Central memory CD4-positive, alpha-beta T cell (primary cell): Measurements from ENCODE around the gene MPV17L2.
"Not testable (repeated sequence)": the region's sequence is repeated elsewhere in the genome, so short reads cannot be mapped to it uniquely, and the experiment has no call there.

Experiments used
- DNase-seq: peaks from one replicate; pipeline ENCODE4 v3.0.0; 2022
- total RNA-seq, 3 experiments: gene quantifications; one replicate each; lab custom pipeline; 2026; lab: John Stamatoyannopoulos, UW

The MPV17L2 gene
- total RNA-seq: 7.5 to 30.6 (median 7.6) reads per million in 3 experiments

GRCh38 chr19:18192673-18193387 lies at the start of gene MPV17L2:
Gene MPV17L2 (plus strand): TSS chr19:18193218. CDS start chr19:18193282, 64 bp downstream.
- peak; percentile 100 for DNase-seq

DNA sequence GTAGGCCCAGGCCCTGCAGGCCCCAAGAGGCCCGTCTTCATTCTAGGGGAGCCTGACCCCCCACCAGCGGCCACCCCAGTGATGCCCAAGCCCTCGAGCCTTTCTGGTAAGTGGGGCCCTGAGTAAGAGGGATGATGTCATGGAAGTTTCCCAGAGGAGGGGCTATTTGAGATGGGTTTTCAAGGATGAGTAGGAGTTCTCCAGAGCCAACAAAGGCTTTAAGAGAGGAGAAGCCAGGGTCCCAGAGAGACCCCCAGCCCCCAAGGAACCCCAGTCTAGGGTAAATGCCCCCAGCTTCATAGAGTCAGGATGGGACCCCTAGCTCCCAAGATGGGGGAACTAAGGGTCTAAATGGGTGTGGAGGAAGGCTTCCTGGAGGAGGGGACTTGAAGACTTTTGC lies 49.1 kb upstream of the MPV17L2 start:
- no peak for DNase-seq

- DNase-seq: no peak
Measured at GRCh38 chr19:18144361-18144760, 48.7 kb upstream of the MPV17L2 start.

DNA sequence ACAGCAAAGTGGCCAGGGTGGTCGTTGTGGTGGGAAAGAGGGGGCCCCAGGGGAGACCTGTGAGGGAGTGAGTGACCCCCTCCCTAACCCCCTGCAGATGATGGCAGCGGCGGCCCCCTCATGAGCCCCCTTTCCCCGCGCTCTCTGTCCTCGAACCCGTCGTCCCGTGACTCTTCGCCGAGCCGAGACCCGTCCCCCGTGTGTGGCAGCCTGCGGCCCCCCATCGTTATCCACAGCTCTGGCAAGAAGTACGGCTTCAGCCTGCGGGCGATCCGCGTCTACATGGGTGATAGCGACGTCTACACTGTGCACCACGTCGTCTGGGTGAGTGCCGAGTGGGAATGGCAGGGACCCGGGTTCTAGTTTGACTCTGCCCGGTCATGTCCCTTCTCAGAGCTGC lies 48.1 kb upstream of the MPV17L2 start:
- DNase-seq: no peak

GRCh38 chr19:18145391-18145999 lies 47.5 kb upstream of the MPV17L2 start:
- no peak for DNase-seq

DNA sequence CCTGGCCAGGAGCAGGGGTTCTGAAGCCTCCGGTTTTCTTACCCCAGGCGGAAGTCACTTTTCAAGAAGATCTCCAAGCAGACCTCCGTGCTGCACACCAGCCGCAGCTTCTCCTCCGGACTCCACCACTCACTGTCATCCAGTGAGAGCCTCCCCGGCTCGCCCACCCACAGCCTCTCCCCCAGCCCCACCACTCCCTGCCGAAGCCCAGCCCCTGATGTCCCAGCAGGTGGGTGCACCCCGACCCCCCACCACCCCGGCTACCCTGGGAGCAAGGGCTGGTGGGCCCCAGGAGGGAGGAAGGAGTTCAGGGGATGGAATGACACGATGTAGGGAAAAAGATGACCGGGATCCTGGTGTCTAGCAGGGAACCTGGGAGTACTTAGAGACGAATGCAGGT lies 45.6 kb upstream of the MPV17L2 start:
- no peak for DNase-seq

DNA sequence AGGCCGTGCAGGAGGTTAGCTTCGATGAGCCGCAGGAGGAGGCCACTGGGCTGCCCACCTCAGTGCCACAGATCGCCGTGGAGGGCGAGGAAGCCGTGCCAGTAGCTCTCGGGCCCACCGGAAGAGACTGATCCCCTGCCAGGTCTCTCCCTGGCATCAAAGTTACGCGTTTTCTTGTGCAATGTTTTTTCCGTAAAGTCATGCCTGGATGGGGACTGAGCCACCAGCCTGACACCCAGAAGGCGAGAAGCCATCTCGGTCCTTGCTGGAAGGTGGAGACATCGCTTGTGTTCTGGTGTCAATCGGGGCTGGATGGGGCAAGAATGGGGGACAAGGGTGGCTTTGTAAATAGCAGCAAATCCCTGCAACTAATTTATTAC lies 43.4 kb upstream of the MPV17L2 start:
- DNase-seq: no peak

GRCh38 chr19:18150776-18151624 lies 42.0 kb upstream of the MPV17L2 start:
- no peak for DNase-seq

DNA sequence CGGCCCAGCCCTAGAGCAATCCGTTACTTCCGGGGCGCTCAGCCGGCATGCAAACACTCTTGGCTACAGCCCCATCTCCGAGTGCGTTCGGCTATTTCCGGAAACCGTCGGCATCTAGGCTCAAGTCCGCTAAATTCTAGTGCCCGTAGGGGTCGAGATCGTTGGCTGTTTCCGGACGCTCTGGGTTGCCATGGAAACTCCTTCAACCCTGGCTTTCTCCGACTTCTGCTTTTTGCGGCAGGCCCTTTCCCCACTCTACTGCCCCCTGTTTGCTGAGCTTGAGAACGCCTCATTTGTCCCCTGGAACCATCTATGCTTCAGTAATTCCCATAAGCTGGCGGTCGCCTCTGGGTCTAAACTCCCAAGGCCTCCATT lies 40.6 kb upstream of the MPV17L2 start:
- DNase-seq: peak; percentile 96

- peak; percentile 100 for DNase-seq
Measured at GRCh38 chr19:18152817-18153555, 40.0 kb upstream of the MPV17L2 start, which contains the start of gene PIK3R2. Gene PIK3R2 (plus strand): TSS chr19:18153163. CDS start chr19:18155880, 2,717 bp downstream.

DNA sequence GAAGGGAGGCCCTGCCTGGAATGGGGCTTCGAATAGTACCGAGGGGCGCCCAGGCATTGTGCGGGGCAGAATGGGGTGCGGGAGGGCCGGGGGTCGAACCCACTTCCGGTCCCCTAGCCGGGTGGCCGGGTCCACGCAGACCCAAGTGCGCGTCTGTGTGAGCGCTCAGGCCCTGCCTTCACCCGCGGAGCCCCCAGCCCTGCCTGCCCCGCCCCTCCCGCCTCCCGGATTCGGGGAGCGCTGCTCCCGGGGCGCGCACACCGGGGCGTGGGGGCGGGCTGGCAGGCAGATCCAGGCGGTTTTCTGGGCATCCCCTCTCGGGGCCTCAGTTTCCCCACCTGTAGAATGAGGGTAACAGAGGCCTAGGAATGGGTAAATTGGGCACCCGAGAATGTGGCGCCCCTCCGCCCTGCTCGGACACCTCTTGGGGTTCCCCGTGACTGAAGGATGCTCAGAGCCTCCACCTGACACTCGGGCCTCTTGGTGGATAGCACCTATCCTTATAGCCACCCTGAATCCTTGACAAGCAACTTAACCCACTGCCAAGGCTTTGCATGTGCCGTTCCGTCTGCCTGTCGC lies 39.4 kb upstream of the MPV17L2 start:
- no peak for DNase-seq

DNA sequence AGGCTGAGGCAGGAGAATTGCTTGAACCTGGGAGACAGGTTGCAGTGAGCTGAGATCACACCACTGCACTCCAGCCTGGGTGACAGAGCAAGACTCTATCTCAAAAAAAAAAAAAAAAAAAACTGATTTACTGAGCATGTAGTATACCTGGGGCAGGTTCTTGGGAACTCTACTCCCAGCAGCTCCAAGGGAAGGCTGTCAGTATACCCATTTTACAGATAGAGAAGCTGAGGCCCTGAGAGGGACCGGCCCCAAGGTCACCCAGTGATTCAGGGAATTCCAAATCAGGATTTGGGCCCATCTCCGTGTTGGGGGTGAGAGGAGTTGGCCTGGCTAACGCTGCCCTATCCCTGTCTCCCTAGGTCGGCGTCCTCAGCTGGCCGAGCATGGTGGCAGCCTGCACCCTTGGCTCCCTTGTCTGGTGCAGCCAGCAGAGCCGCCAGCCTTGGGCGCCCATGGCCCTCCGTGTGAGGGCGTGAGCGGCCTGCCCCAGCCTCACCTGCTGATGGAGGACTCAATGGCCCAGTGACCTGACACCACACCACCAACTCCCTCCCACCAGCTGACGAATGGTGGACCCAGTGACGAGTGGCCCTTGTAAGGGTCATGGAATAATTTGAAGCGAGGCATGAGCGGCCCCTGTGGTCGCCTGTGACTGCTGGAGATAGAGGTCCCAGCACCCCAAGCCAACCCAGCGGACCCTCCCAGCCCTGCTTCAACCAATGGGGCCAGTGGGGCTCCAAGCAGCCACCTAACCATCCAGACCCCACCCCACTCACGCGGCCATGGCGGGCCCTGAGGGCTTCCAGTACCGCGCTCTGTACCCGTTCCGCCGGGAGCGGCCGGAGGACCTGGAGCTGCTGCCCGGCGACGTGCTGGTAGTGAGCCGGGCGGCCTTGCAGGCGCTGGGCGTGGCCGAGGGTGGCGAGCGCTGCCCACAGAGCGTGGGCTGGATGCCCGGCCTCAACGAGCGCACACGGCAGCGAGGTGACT lies 37.6 kb upstream of the MPV17L2 start:
- no peak for DNase-seq

GRCh38 chr19:18156268-18156667 lies 36.8 kb upstream of the MPV17L2 start:
- DNase-seq: no peak

DNA sequence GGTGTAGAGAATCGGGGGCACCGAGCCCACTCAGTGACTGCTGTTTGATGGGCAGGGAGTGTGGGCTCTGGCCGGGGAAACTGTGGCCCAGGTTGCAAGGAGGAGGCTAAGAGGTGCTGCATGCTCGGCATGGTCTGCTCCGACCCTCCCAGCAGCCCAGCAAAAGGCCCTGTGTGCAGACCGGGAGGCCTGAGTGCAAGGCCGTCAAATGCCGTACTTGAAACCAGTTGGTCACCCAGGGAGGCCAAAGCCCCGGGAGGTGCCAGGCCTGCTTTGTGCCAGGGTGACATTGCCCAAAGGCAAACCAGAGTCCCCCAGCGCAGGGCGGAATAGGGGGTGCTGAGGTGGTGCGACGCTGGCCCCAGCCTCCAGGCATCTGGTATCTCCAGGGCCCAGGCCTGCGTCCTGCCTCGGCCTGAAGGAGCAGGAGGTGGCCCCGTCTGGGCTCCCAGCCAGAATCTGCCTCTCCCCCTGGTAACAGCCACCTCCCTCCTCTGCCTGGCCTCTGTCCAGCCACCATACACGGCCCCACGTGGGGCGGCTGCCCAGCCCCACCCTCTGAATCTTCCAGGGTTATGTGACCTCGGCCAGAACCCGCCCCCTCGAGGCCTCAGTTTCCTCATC lies 36.1 kb upstream of the MPV17L2 start:
- DNase-seq: no peak

DNA sequence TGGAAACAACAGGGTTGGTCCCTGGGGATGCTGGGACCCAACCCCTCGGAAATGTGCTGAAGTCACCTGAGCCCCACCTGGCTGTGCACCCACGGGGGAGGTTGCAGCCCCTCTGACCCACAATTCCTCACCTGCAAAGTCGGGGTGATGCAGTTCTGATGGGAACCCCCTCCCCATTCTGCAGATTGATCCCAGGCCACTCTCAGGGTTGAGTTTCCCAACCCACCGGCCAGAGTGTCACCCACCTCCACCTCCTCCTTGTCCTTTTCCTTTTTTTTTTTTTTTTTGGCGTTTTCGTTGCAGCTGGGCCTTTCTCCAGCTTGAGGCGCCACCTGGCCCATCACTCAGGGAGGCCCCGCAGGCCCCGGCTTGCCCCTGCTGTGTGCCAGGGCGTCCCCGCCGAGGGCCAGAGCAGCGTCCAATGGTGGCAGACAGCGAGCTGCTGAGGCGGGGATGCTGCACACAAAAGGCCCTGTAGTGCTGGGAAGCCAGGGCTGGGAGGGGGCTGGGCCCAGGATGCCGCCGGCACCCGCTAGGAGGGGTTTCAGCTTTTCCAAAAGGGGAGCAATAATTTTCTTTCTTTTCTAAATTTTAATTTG lies 35.5 kb upstream of the MPV17L2 start:
- no peak for DNase-seq

- no peak for DNase-seq
Measured at GRCh38 chr19:18158467-18158866, 34.6 kb upstream of the MPV17L2 start.

GRCh38 chr19:18159059-18159616 lies 33.9 kb upstream of the MPV17L2 start:
- DNase-seq: not testable (repeated sequence)

DNA sequence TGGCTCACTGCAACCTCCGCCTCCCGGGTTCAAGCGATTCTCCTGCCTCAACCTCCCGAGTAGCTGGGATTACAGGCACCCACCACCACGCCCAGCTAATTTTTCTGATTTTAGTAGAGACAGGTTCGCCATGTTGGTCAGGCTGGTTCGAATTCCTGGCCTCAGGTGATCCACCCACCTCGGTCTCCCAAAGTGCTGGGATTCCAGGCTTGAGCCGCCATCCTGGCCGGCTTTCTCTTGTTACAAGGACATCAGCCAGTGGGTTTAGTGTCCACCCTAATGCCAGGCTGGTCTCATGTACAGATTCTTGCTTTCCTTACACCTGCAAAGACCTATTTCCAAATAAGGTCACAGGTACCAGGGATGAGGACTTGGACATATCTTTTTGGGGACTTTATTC lies 33.2 kb upstream of the MPV17L2 start:
- no peak for DNase-seq

GRCh38 chr19:18160493-18160970 lies 32.5 kb upstream of the MPV17L2 start:
- no peak for DNase-seq
